OCI-LY7 (cell line): ENCODE data around the gene TRPM3. TPM values are rescaled to one million over a fixed set of nuclear protein-coding genes. Genes with fewer than 3 reads are reported as not detected.

Experiments used
- BruUV-seq: library from RNA; stranded (reverse); fragments of 400-500 nt; replicated peaks from 2 replicates; lab custom pipeline; 2021; lab: Mats Ljungman, UMichigan
- CTCF ChIA-PET: fragments of 300-600 bp; sonication (Branson Sonifier 250); formaldehyde crosslinking; loops from one replicate; lab custom pipeline; 2022; ENCODE audit warnings: antibody characterized with exemption; ENCODE audit not compliant: unreplicated experiment; lab: Charles Lee
- POLR2A ChIA-PET: fragments of 300-600 bp; sonication (Branson Sonifier 250); formaldehyde crosslinking; loops from one replicate; lab custom pipeline; 2022; ENCODE audit warnings: antibody characterized with exemption; lab: Charles Lee
- DNase-seq: peaks from one replicate; pipeline ENCODE4 v3.0.0-alpha.2; 2015; ENCODE audit warnings: low spot score
- H2AFZ ChIP-seq: fragments of 200-600 bp; sonication (generic), shearing (Covaris generic); 2 replicates; pipeline ENCODE4 v1.6.1; 2014; ENCODE audit warnings: mild to moderate bottlenecking, antibody characterized with exemption, low read length, moderate library complexity
- H3K27ac ChIP-seq: fragments of 200-600 bp; sonication (generic); 2 replicates; pipeline ENCODE4 v1.5.1; 2014; ENCODE audit warnings: mixed run types, low read depth, mild to moderate bottlenecking, moderate library complexity, low read length, inconsistent platforms; ENCODE audit not compliant: poor library complexity, severe bottlenecking
- H3K36me3 ChIP-seq: fragments of 200-600 bp; sonication (generic); 2 replicates; pipeline ENCODE4 v1.6.1; 2014; ENCODE audit warnings: mild to moderate bottlenecking, antibody characterized with exemption, low read length, moderate library complexity, mixed read lengths; ENCODE audit not compliant: insufficient read depth
- H3K4me1 ChIP-seq: fragments of 200-600 bp; sonication (generic); 2 replicates; pipeline ENCODE4 v1.5.1; 2014; ENCODE audit warnings: mild to moderate bottlenecking, low read length; ENCODE audit not compliant: insufficient read depth, poor library complexity, severe bottlenecking
- H3K4me2 ChIP-seq: fragments of 200-600 bp; sonication (generic); 2 replicates; pipeline ENCODE4 v1.6.1; 2014; ENCODE audit warnings: mild to moderate bottlenecking, low read length
- H3K4me3 ChIP-seq: fragments of 200-600 bp; sonication (generic); 2 replicates; pipeline ENCODE4 v1.5.1; 2014; ENCODE audit warnings: mild to moderate bottlenecking, low read depth, low read length; ENCODE audit not compliant: poor library complexity, severe bottlenecking
- H3K79me2 ChIP-seq: fragments of 200-600 bp; sonication (generic); 2 replicates; pipeline ENCODE4 v1.6.1; 2016; ENCODE audit warnings: low read depth, mild to moderate bottlenecking, low read length, moderate library complexity, mixed read lengths; ENCODE audit not compliant: insufficient read depth
- H3K9me2 ChIP-seq: fragments of 200-600 bp; sonication (generic); 2 replicates; pipeline ENCODE4 v1.6.1; 2016; ENCODE audit warnings: mild to moderate bottlenecking, low read length, mixed read lengths; ENCODE audit not compliant: insufficient read depth
- H3K9me3 ChIP-seq: fragments of 200-600 bp; sonication (generic); 2 replicates; pipeline ENCODE4 v1.6.1; 2014; ENCODE audit warnings: mild to moderate bottlenecking, mixed run types, low read length, mixed read lengths
- H4K20me1 ChIP-seq: fragments of 200-600 bp; sonication (generic); 2 replicates; pipeline ENCODE4 v1.6.1; 2014; ENCODE audit warnings: mild to moderate bottlenecking, antibody characterized with exemption, low read length, moderate library complexity, mixed read lengths; ENCODE audit not compliant: insufficient read depth
- EZH2phosphoT487 ChIP-seq: fragments of 200-600 bp; sonication (generic); IDR thresholded peaks from 2 replicates; pipeline ENCODE4 v1.6.1; 2018; ENCODE audit warnings: low read depth, borderline replicate concordance, mild to moderate bottlenecking, mixed run types, antibody characterized with exemption, low read length, moderate library complexity, mixed read lengths
- intact Hi-C: fragments of 100-400 bp; cut with micrococcal nuclease; formaldehyde crosslinking; loops from one replicate; pipeline ENCODE4 v1.10.0; 2022; ENCODE audit not compliant: unreplicated experiment
- total RNA-seq, 2 experiments: library from RNA; depleted of rRNA in 1 of 2; stranded (reverse); fragments of >200 nt in 1 of 2; shearing (Covaris generic) in 1 of 2; gene quantifications; 2 replicates each; pipeline ENCODE4 v1.2.3, GENCODE V29; 2014 to 2022
- TF ChIP-seq, protein P1 (sequence below): fragments of 200-600 bp; sonication (generic); conservative IDR thresholded peaks from 2 replicates; pipeline ENCODE4 v1.5.1; 2014; ENCODE audit warnings: mild to moderate bottlenecking, antibody characterized with exemption, low read length, moderate library complexity, mixed read lengths

Gene TRPM3
- total RNA-seq, 2 experiments from 2014 or later: not detected

DNA sequence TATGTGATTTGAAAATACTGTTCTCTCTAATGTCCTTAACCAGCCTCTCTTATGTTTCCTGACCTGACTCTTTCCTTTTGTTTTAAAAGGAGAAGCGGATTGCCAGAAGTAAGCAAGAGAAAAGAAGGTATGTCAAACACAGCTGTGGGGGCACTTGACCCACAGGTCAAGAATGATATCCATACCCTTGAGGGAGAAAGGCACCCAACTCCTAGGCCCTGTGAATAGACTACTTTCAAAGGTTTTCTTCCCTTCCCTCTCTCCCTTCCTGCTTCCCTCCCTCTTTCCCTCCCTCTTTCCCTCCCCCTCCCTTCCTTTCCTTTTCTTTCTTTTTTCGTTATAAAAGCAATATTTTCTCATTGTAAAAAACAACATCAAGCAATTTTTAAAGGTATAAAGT, 306.8 kb downstream of the TRPM3 start:
- BruUV-seq: no TSS peak
- Histone ChIP-seq H3K4me3 (no peak overlapping the region), H3K36me3 (no peaks in the 10 kb centered on the region), H3K9me2 (no peaks in the 10 kb centered on the region), H3K79me2 (no peaks in the 10 kb centered on the region), H3K9me3 (no peaks in the 10 kb centered on the region), H3K4me1 (no peaks in the 10 kb centered on the region), H3K4me2 (no peak overlapping the region), H3K27ac (no peak overlapping the region), H4K20me1 (no peaks in the 10 kb centered on the region), H2AFZ (no peak overlapping the region)
- POLR2A ChIA-PET: no interaction called here
- intact Hi-C loops: no loop called here
- no peak for TF ChIP-seq EZH2phosphoT487
- TF ChIP-seq, protein P1, sequence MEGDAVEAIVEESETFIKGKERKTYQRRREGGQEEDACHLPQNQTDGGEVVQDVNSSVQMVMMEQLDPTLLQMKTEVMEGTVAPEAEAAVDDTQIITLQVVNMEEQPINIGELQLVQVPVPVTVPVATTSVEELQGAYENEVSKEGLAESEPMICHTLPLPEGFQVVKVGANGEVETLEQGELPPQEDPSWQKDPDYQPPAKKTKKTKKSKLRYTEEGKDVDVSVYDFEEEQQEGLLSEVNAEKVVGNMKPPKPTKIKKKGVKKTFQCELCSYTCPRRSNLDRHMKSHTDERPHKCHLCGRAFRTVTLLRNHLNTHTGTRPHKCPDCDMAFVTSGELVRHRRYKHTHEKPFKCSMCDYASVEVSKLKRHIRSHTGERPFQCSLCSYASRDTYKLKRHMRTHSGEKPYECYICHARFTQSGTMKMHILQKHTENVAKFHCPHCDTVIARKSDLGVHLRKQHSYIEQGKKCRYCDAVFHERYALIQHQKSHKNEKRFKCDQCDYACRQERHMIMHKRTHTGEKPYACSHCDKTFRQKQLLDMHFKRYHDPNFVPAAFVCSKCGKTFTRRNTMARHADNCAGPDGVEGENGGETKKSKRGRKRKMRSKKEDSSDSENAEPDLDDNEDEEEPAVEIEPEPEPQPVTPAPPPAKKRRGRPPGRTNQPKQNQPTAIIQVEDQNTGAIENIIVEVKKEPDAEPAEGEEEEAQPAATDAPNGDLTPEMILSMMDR: no peak
- no peak for DNase-seq
- CTCF ChIA-PET: no interaction called here

DNA sequence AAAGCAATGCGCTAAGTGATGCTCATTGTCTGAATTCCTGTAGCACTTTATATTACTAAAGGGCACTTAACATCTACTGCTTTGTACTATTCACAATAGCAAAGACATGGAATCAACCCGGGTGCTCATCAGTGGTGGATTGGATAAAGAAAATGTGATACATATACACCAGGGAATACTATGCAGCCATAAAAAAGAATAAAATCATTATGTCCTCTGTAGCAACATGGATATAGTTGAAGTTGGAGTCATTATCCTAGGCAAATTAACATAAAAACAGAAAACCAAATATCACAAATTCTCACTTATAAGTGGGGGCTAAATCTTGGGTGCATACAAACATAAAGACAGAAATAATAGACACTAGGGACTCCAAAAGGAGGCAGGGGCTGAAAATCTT, 308.3 kb downstream of the TRPM3 start:
- TF ChIP-seq, protein P1: no peak
- no peak for TF ChIP-seq EZH2phosphoT487
- POLR2A ChIA-PET: no interaction called here
- Histone ChIP-seq H3K27ac (no peak overlapping the region), H3K4me3 (no peak overlapping the region), H3K4me1 (no peaks in the 10 kb centered on the region), H3K9me3 (no peaks in the 10 kb centered on the region), H3K79me2 (no peaks in the 10 kb centered on the region), H3K4me2 (no peak overlapping the region), H2AFZ (no peak overlapping the region), H3K36me3 (no peaks in the 10 kb centered on the region), H3K9me2 (no peaks in the 10 kb centered on the region), H4K20me1 (no peaks in the 10 kb centered on the region)
- no peak for DNase-seq
- intact Hi-C loops: no loop called here
- BruUV-seq: no TSS peak
- CTCF ChIA-PET: no interaction called here

DNA sequence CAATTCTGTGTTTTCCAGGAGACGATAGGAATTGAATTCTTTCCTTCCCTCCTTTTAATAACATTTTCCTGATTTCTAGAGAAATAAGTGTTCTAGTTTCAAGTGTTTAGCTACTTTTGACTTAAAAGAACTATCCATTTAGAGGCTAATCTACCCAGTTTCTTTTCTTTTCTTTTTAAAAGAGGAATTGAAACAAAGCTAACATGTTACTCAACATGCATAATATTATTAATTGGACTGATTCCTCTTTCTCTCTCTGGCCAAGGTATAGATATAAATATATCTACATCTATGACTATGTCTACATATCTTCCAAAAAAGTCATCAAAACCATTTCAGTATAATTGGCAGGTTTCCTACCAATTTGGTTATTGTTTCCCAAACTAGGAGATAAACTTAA, 309.8 kb downstream of the TRPM3 start:
- no peak overlapping the region for H3K4me2 ChIP-seq
- no peaks in the 10 kb centered on the region for H3K79me2 ChIP-seq
- H3K4me3 ChIP-seq: no peak overlapping the region
- intact Hi-C loops: no loop called here
- H3K36me3 ChIP-seq: no peaks in the 10 kb centered on the region
- H4K20me1 ChIP-seq: no peaks in the 10 kb centered on the region
- no peak for DNase-seq
- H3K9me3 ChIP-seq: no peaks in the 10 kb centered on the region
- no TSS peak for BruUV-seq
- H3K9me2 ChIP-seq: no peaks in the 10 kb centered on the region
- CTCF ChIA-PET: no interaction called here
- TF ChIP-seq, protein P1: no peak
- no peak for TF ChIP-seq EZH2phosphoT487
- H3K4me1 ChIP-seq: no peaks in the 10 kb centered on the region
- POLR2A ChIA-PET: no interaction called here
- H3K27ac ChIP-seq: no peak overlapping the region
- no peak overlapping the region for H2AFZ ChIP-seq
